NCI-H345 treated with DMSO at 0.1 percent for 48 hours (cell line): Measurements from ENCODE around the gene ZNF282.
"Not testable (repeated sequence)": the region's sequence is repeated elsewhere in the genome, so short reads cannot be mapped to it uniquely, and the experiment has no call there.

Experiments
- DNase-seq: peaks from one replicate; lab custom pipeline; 2025; ENCODE audit not compliant: unreplicated experiment; lab: John Stamatoyannopoulos, UW

Gene ZNF282

DNA sequence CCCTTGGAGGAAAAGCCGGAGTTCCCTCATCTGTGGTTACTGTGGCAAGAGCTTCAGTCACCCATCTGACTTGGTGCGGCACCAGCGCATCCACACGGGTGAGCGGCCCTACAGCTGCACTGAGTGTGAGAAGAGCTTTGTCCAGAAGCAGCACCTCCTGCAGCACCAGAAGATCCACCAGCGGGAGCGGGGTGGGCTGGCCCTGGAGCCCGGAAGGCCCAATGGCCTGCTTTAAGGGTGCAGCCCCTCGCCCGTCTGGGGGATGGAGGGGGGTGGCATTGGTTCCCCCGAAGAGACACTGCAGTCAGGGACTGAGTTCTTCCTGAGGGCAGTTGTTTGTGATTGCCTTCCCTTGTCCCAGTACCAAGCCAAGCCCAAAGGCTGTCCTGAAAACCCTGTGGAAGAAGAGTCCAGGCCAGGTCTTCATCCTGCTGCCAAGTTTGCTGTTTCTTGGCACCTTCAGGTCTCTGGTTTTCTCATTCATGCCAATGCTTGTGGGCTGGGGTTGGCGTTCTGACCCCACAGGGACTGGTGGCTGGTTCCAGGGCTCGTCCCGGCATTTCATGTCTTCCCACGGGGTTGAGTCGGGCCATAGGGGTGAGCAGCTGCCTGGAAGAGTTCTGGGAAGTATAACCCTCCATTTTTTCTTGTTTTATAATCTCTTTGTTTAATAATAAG lies 59.0 kb downstream of the ZNF282 start:
- DNase-seq = no peak

DNA sequence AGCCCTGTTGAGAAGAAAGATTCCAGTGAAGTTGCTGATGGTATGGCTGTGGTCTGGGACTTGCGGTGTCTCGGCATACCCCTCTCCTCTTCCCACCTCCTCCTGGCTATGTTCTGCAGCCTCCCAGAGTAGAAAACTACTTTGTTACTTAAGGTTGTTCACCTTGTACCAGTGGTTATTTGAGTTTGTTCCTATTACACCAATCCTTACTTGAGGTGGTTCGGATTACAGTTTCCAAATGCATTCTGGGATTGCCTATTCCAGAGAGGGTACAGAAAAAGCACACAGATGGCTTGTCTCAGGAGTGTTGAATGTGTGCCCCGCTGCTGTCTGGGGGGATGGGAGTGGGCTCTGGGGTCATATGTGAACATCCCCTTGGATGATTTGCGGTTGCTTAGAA lies 59.8 kb downstream of the ZNF282 start:
- DNase-seq = no peak

DNA sequence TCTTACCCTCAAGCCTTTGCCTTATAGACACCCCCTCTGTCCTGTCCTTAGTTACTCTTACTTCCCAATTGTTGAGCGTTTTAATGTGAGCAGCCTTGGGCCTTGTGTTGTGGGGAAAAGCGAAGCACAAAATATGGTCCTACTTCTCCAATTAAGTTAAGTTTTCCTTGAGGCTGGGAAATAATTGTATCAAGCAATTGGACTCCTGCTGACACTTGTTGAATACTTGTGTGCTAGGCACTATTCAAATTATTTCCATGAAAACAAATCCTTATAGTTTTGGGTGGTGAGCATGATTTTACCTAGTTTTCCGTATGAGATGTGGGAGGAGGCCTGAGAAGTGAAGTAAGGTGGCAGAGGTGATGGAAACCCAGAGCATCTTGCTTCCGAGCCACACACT lies 61.2 kb downstream of the ZNF282 start:
- no peak for DNase-seq

DNA sequence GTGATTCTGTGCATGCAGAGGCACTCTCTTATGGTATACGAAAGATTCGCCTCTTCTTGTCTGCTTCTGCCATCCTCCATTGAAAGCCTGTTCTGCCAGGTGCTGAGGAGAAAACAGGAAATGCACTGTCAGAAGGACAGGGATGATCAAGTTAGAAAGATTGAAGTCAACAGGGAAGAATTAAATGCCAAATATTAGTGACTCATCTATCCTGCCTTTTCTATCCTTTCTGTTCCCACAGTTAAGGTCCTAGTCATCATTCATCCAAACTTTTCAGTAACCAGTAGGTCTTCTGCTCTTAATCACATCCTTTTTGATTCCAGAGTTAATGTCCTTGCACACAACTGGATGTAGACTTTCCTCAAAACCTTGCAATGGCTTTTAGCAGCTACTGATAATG lies 61.8 kb downstream of the ZNF282 start:
- no peak for DNase-seq

DNA sequence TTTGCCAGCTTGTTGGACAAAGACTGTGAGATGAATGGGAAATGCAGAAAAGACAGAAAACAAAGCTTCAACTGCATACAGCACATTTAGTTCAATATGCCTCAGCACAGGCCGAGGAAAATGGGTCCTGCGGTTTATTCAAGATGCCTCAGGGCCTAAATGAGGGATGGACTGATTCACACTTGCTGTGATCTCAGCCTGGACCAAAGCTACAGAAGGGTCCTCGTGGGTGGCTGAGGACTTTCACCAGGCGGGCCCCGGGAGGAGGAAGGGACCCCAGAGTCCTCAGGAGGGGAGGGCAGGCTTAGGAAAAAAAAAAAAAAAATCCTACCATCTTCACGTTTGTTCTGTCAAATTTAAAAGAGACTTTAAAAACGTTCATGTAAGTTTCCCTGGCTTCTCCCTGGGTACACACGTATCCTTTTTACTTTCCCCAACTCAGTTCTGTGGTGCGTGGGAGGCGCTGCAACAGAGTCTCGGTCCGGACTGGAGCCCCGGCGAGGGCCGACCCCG lies 66.0 kb downstream of the ZNF282 start:
- DNase-seq = no peak

DNA sequence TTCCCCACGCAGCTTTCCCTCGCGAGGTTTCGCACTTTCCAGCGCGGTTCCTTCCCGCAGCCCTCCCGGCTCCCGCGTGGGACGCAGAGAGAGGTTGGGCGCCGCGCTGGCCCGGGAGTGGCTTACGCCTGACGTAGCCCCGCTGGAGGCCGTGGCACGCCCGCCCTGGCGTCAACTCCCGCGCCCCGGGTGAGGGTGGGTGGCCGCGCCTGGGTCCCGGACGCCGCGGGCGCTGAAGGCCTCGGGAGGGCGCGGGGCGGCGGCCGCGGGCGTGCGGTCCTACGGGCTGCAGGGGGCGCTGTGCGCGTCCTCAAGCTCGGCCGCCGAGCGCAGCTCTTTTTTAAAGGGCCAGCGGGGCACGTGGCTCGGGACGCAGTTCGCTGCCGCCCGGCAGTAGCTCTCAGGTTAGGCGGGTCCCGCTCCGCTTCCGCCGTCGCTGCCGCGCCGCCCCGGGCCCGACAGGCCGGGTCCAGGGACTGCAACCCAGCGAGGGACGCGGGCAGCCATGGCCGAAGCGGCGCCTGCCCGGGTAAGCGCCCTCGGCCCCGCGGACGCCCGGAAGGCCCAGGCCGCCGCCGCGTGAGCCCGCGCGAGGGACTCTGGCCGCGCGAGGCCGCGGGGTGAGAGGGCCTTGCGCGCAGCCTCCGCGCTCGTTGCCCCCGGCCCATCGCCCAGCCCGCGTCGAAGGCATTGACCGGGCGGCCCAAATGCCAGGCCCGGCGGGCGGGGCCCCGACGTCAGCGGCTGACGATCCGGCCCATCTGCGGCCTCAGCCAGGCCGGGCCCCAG lies 66.7 kb downstream of the ZNF282 start, which contains the start of gene ZNF783:
TSS of gene ZNF783 (plus strand) at position 368 of the 789 bp plus-strand sequence. CDS start at position 506, 138 bp downstream.
- DNase-seq = peak; percentile 65

DNA sequence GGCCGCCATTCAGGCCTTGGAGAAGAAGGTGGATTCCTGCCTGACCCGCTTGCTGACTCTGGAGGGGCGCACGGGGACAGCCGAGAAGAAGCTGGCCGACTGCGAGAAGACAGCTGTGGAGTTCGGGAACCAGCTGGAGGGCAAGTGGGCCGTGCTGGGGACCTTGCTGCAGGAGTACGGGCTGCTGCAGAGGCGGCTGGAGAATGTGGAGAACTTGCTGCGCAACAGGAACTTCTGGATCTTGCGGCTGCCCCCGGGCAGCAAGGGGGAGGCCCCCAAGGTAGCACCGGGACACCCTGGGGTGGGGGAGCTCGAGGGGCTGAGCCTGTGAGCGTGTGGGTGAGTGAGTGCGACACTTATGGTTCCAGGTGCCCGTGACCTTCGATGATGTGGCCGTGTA lies 71.1 kb downstream of the ZNF282 start:
- DNase-seq = no peak

DNA sequence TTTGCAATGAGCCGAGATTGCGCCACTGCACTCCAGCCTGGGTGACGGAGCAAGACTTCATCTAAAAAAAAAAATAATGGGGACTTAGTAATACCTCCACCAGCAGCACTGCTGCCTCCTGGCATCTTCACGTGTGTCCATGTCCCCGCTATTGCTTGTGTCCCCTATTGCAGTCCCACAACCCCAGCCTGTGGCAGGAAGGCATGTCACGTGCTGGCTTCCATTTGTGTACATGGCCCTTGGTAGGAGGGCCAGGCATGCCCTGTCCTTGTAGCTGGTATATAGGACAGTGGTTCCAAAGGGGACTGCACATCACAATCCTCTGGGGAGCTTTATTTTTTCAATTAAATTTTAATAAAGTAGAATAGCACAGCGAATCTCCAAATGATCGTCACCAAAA lies 72.4 kb downstream of the ZNF282 start:
- no peak for DNase-seq

DNA sequence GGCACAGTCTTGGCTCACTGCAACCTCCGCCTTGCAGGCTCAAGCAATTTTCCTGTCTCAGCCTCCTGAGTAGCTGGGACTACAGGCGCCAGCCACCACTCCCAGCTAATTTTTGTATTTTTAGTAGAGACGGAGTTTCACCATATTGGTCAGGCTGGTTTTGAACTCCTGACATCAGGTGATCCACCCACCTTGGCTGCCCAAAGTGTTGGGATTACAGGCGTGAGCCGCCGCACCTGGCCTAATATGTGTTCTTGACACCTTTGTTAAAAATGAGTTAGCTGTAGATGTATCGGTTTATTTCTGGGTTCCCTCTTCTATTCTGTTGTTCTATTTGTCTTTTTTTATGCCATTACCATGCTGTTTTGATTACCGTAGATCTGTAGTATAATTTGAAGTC lies 79.1 kb downstream of the ZNF282 start:
- not testable (repeated sequence) for DNase-seq
